C4-2B (cell line): ENCODE data around the gene PRH1.

ENCODE experiments used
- CTCF ChIP-seq: fragments of 450-650 bp; conservative IDR thresholded peaks from 2 replicates; pipeline ENCODE4 v1.5.1; 2017; ENCODE audit warnings: mild to moderate bottlenecking
- ZFX ChIP-seq: fragments of 450-650 bp; IDR thresholded peaks from 2 replicates; pipeline ENCODE4 v1.6.1; 2017

- no peak for TF ChIP-seq CTCF
- TF ChIP-seq ZFX = no peak
Observed at GRCh38 chr12:10910380-10910779, 26.3 kb upstream of the PRH1 start.
